Fibroblast of the conjunctiva (primary cell): ENCODE data around the gene PPBP.
"Not testable (repeated sequence)": the region's sequence is repeated elsewhere in the genome, so short reads cannot be mapped to it uniquely, and the experiment has no call there.

Source experiments
- DNase-seq: peaks from one replicate; pipeline ENCODE4 v3.0.0-alpha.2; 2010; ENCODE audit warnings: low read depth

PPBP gene

DNA sequence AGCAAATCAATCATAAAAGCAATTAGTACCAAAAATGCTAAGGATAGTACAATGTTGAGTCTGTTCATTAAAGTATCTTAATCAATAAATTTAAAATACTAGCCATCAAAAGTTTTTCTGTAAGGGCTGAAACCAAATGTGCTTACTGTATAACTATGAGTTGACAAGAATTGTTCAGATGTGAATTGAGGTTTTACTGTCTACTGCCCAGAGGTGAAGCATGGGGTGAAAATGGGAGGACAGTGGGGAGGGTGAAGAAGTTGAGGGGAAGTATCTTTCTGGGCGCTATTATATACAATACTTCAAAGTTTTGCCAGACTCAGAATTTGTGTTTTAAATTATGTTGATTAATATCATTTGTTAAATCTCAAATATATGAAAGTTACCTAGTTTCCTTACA lies 4.1 kb upstream of the PPBP start:
- no peak for DNase-seq

- DNase-seq, result no peak
These were observed 3.7 kb upstream of the PPBP start for GRCh38 chr4:73991742-73992000.

- DNase-seq, result no peak
These were observed 3.2 kb upstream of the PPBP start for GRCh38 chr4:73990988-73991741.

DNA sequence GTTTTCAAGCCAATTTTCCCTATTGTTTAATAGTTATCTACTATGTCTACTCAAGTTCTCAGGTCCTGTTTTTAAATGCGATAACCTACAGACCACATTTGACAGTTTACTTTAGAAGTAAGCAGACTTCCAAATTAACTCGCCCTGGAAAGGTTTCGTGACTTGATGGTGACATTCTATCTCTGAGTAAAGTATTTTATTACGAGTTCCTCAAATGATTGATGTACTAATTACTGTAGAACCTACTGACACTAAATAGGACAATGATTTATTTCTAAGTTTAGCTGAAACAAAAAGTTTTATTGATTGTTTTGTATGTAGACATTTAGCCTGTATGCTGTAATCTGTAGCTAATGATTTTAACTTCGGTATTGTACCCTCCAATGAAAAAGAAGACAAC lies 1.9 kb upstream of the PPBP start:
- DNase-seq, result no peak

GRCh38 chr4:73989031-73989430 lies 1.0 kb upstream of the PPBP start:
- no peak for DNase-seq

DNA sequence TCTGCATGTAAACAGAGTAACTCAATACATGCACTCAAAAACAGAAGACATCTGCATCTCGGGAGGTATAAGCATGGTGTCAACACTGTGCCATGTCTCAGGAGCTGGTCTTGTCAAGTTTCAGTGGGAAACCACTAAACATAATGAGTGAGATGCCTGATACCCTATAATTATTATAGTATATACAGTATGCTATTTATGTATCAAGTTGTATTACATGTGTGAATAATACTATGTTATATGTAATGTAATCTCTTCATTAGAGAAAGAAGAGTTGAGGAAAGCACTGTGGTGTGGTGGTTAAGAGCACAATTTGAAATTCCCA lies 2.5 kb downstream of the PPBP start:
- no peak for DNase-seq

GRCh38 chr4:73984736-73985527 lies 3.1 kb downstream of the PPBP start:
- no peak for DNase-seq

GRCh38 chr4:73981175-73981574 lies 6.8 kb downstream of the PPBP start:
- not testable (repeated sequence) for DNase-seq

- no peak for DNase-seq
These were observed 8.5 kb downstream of the PPBP start for GRCh38 chr4:73979407-73979957.

DNA sequence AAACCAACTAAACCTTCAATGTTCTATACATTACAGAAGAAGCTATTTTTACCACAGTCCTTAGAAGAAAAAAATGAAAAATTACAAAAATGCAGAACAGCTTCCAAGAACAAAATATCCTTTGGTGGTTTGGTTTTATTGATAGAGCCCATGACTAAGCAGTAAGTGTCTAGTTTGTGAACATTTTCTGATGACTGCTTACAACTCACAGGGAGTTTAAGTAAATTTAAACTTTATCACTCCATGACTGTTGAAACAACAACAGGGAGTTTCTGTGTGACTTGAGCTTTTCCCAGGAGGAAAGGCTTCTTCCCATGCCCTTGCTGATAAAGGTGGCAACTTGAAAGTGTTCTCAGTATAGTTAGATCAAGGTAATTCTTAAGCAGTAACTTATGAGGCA lies 9.1 kb downstream of the PPBP start:
- peak; percentile 49 for DNase-seq

GRCh38 chr4:73976716-73977115 lies 11.3 kb downstream of the PPBP start:
- DNase-seq, result no peak

GRCh38 chr4:73976217-73976616 lies 11.8 kb downstream of the PPBP start:
- no peak for DNase-seq

- DNase-seq, result no peak
These were observed 13.6 kb downstream of the PPBP start for GRCh38 chr4:73974352-73974751.

DNA sequence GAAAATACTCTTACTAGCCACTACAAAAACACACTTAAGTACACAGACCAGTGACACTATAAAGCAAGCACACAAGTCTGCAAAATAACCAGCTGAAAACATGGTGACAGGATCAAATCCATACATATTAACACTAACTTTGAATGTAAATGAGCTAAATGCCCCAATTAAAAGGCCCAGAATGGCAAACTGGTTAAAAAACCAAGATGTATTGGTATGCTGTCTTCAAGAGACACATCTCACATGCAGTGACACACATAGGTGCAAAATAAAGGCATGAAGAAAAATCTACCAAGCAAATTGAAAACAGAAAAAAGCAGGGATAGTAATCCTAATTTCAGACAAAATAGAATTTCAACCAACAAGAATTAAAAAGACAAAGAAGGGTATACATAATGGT lies 17.0 kb downstream of the PPBP start:
- no peak for DNase-seq

- DNase-seq, result no peak
These were observed 18.0 kb downstream of the PPBP start for GRCh38 chr4:73970011-73970410.

GRCh38 chr4:73967866-73968265 lies 20.1 kb downstream of the PPBP start:
- no peak for DNase-seq

DNA sequence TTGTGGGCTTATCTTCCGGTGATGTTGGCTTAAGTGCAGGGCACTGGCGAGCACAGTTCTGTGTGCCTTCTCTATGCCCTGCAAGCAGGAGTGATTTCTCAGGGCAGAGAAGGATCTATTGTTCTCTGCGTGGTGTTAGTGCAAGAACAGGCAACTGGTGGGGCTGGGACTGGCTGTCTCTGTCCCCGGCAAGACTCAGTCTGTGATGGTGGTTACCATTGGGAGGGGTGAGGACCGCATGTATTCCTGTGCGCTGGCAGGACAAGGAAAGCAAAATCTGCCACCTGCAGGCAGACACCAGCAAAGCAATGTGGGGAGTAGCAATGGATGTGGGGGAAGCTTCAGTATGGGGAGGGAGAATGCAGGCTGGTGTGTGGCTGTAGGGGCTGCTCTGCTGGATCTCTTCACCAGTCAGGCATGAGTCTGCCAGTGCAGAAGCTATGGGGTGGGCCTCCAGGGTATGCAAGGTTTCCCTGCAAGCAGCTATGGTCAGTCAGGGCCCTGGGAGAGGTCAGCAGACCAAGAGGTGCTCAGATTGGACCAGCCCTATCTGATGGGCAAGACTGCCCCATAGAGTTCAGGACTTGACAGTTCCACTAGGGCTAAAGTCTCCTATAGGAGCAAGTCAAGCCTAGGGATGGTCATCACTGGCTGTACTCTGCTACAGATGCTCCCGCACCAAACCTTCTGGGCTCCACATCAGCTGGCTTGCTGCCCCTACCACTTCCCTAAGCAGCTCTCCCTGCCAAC lies 23.0 kb downstream of the PPBP start:
- no peak for DNase-seq

DNA sequence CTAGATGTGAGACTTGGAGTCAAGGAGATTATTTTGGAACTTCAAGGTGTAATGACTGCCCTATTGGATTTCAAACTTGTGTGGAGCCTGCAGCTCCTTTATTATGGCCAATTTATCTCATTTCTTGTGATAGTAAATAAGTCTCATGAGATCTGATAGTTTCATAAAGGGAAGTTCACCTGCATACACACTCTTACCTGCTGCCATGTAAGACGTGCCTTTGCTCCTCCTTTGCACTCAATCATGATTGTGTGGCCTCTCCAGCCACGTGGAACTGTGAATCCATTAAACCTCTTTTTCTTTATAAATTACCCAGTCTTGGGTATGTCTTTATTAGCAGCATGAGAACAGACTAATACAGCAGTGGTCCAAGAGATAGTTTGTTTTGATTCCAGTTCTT lies 25.3 kb downstream of the PPBP start:
- DNase-seq, result no peak

DNA sequence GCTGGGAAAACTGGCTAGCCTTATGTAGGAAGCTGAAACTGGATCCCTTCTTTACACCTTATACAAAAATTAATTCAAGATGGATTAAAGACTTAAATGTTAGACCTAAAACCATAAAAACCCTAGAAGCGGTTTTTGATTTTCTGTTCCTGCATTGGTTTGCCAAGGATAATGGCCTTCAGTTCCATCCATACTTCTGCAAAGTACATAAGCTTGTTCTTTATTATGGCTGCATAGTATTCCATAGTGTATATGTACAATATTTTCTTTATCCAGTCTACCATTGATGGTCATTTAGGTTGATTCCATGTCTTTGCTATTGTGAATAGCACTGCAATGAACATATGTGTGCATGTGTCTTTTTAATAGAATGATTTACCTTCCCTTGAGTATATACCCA lies 28.9 kb downstream of the PPBP start:
- DNase-seq, result not testable (repeated sequence)

DNA sequence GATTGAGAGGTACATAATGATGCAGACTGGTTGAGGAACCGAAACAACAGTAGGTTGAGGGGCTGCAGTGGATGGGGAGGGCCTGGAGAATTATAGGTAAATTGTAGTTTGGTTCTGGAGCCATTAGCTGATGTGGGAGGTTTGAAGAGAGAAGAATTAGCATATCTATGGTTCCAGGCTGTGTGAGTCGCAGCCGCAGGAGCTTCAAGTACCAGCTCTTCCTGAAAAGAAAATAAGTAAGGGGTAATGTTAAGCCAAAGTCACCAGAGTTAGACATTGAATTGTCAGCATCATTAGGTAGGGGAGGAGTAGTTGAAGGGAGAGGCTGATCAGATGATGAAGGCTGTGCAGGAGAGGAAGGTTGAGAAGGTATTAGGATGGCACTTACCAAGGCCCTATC lies 35.6 kb downstream of the PPBP start:
- DNase-seq, result no peak

- not testable (repeated sequence) for DNase-seq
These were observed 37.5 kb downstream of the PPBP start for GRCh38 chr4:73950376-73950920.

DNA sequence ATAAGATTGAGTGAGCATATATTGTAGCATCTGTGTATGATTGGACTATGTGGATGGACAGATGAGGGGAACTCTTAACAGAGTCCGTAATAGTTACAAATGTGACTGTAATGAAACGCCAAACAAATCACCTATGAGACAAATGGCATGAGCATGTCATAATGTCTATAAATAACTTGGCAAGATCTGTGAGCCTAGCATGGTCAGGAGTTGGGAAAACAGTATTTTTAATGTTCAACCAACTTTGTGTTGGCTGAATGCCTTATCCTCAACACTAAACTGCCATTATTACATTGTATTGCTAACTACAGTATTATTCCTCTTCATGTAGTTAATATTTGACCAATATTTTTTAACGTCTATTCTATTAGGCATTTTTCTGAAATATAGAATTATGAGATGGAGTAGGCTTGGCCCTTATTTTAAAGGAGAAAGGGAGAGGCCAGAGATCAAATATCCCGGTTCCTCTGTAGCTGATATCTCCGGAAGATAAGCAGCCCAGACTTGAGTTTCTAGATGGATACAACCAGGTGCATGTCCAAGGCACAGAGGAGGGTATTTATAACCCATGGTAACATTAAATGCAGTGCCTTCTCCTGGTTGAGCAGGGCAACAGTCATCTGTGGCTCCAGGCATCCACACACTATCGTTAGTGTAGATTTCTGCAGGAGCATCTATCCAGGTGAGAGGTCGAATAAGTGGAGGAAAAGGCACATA lies 38.8 kb downstream of the PPBP start:
- no peak for DNase-seq
